HUES48 (cell line): ENCODE measurements around the gene TRIM40.

ENCODE experiments used
- H3K27ac ChIP-seq: one replicate; pipeline ENCODE4 v1.7.0; 2013; ENCODE audit warnings: low read depth, low read length, inconsistent platforms
- H3K27me3 ChIP-seq: 2 replicates; pipeline ENCODE4 v1.6.1; 2013; ENCODE audit warnings: mild to moderate bottlenecking, low read length; ENCODE audit not compliant: control insufficient read depth, insufficient read depth
- H3K36me3 ChIP-seq: 2 replicates; pipeline ENCODE4 v1.6.1; 2013; ENCODE audit warnings: low read length; ENCODE audit not compliant: control insufficient read depth, insufficient read depth
- H3K4me1 ChIP-seq: 2 replicates; pipeline ENCODE4 v1.6.1; 2013; ENCODE audit warnings: mild to moderate bottlenecking, low read length; ENCODE audit not compliant: control insufficient read depth, insufficient read depth
- H3K4me3 ChIP-seq: 2 replicates; pipeline ENCODE4 v1.5.1; 2013; ENCODE audit warnings: mild to moderate bottlenecking, low read depth, low read length
- H3K9ac ChIP-seq: 2 replicates; pipeline ENCODE4 v1.6.1; 2013; ENCODE audit warnings: mild to moderate bottlenecking, low read depth, low read length, moderate library complexity
- H3K9me3 ChIP-seq: 2 replicates; pipeline ENCODE4 v1.6.1; 2013; ENCODE audit warnings: low read length; ENCODE audit not compliant: control insufficient read depth, insufficient read depth

The TRIM40 gene

GRCh38 chr6:30151580-30151979, 15.6 kb downstream of the TRIM40 start:
- no peak overlapping the region for H3K9ac ChIP-seq
- H3K4me1 ChIP-seq, result no peaks in the 10 kb centered on the region
- H3K4me3 ChIP-seq, result no peak overlapping the region

GRCh38 chr6:30152016-30152673, 16.2 kb downstream of the TRIM40 start:
- Histone ChIP-seq H3K9ac (no peak overlapping the region), H3K9me3 (no peaks in the 10 kb centered on the region), H3K4me1 (no peaks in the 10 kb centered on the region), H3K4me3 (no peak overlapping the region), H3K27me3 (0 out of 2 replicates have a peak, but pooled peaks cover 5% of the 10 kb centered on the region), H3K27ac (no peak overlapping the region), H3K36me3 (no peaks in the 10 kb centered on the region)

More at GRCh38 chr6:30151580-30151979, 15.6 kb downstream of the TRIM40 start:
- Histone ChIP-seq H3K27ac (no peak overlapping the region), H3K9me3 (no peaks in the 10 kb centered on the region), H3K36me3 (no peaks in the 10 kb centered on the region), H3K27me3 (0 out of 2 replicates have a peak, but pooled peaks cover 5% of the 10 kb centered on the region)

GRCh38 chr6:30152910-30153610, 17.1 kb downstream of the TRIM40 start:
- no peak overlapping the region for H3K27ac ChIP-seq
- no peak overlapping the region for H3K9ac ChIP-seq
- H3K27me3 ChIP-seq, result 0 out of 2 replicates have a peak, but pooled peaks cover 5% of the 10 kb centered on the region
- H3K4me3 ChIP-seq, result no peak overlapping the region
- no peaks in the 10 kb centered on the region for H3K9me3 ChIP-seq
- no peaks in the 10 kb centered on the region for H3K4me1 ChIP-seq
- H3K36me3 ChIP-seq, result no peaks in the 10 kb centered on the region

GRCh38 chr6:30154061-30154460, 18.1 kb downstream of the TRIM40 start:
- H3K4me3 ChIP-seq, result no peak overlapping the region
- no peak overlapping the region for H3K27ac ChIP-seq
- H3K27me3 ChIP-seq, result peaks cover 10% of the 10 kb centered on the region; the same call in 1 of the 2 replicates
- H3K4me1 ChIP-seq, result no peaks in the 10 kb centered on the region
- H3K9ac ChIP-seq, result no peak overlapping the region
- no peaks in the 10 kb centered on the region for H3K36me3 ChIP-seq
- H3K9me3 ChIP-seq, result no peaks in the 10 kb centered on the region

GRCh38 chr6:30154709-30155519, 19.0 kb downstream of the TRIM40 start:
- Histone ChIP-seq H3K4me3 (no peak overlapping the region), H3K27ac (no peak overlapping the region), H3K27me3 (peaks cover 10% of the 10 kb centered on the region; the same call in 1 of the 2 replicates), H3K4me1 (no peaks in the 10 kb centered on the region), H3K36me3 (no peaks in the 10 kb centered on the region), H3K9me3 (no peaks in the 10 kb centered on the region), H3K9ac (no peak overlapping the region)

GRCh38 chr6:30155520-30156261, 19.8 kb downstream of the TRIM40 start:
- Histone ChIP-seq H3K4me1 (no peaks in the 10 kb centered on the region), H3K27me3 (peaks cover 9% of the 10 kb centered on the region; the same call in 1 of the 2 replicates), H3K9me3 (no peaks in the 10 kb centered on the region), H3K9ac (no peak overlapping the region), H3K27ac (no peak overlapping the region), H3K4me3 (no peak overlapping the region), H3K36me3 (no peaks in the 10 kb centered on the region)

- peaks cover 5% of the 10 kb centered on the region; the same call in 1 of the 2 replicates for H3K27me3 ChIP-seq
- no peaks in the 10 kb centered on the region for H3K9me3 ChIP-seq
- no peaks in the 10 kb centered on the region for H3K36me3 ChIP-seq
- H3K4me1 ChIP-seq, result no peaks in the 10 kb centered on the region
- no peak overlapping the region for H3K27ac ChIP-seq
- H3K4me3 ChIP-seq, result no peak overlapping the region
- no peak overlapping the region for H3K9ac ChIP-seq
These were observed 20.3 kb downstream of the TRIM40 start for GRCh38 chr6:30156262-30156599.

- Histone ChIP-seq H3K27me3 (peaks cover 5% of the 10 kb centered on the region; the same call in 1 of the 2 replicates), H3K9ac (no peak overlapping the region), H3K27ac (no peak overlapping the region), H3K4me3 (no peak overlapping the region), H3K36me3 (no peaks in the 10 kb centered on the region), H3K4me1 (no peaks in the 10 kb centered on the region), H3K9me3 (no peaks in the 10 kb centered on the region)
These were observed 20.8 kb downstream of the TRIM40 start for GRCh38 chr6:30156774-30157173.

- H3K27ac ChIP-seq, result no peak overlapping the region
- no peaks in the 10 kb centered on the region for H3K9me3 ChIP-seq
- H3K4me3 ChIP-seq, result no peak overlapping the region
- H3K9ac ChIP-seq, result no peak overlapping the region
- H3K4me1 ChIP-seq, result no peaks in the 10 kb centered on the region
- H3K27me3 ChIP-seq, result peaks cover 5% of the 10 kb centered on the region; the same call in 1 of the 2 replicates
- no peaks in the 10 kb centered on the region for H3K36me3 ChIP-seq
These were observed 21.6 kb downstream of the TRIM40 start for GRCh38 chr6:30157581-30157980.

- Histone ChIP-seq H3K9ac (no peak overlapping the region), H3K27ac (no peak overlapping the region), H3K4me1 (no peaks in the 10 kb centered on the region), H3K4me3 (no peak overlapping the region), H3K36me3 (no peaks in the 10 kb centered on the region), H3K27me3 (peaks cover 5% of the 10 kb centered on the region; the same call in 1 of the 2 replicates), H3K9me3 (no peaks in the 10 kb centered on the region)
These were observed 22.1 kb downstream of the TRIM40 start for GRCh38 chr6:30157999-30158398.
